Measurements from ENCODE around the gene ACOXL.

ACOXL gene

GRCh38 chr2:111055735-111056134, 323.4 kb downstream of the ACOXL start:
- no peak for TF ChIP-seq CTCF (IDR thresholded peaks at IDR 0.05; ENCODE audit: low read depth, low read length)
- no peak overlapping the region for H3K4me3 ChIP-seq (ENCODE audit: low read depth, low read length)

- TF ChIP-seq CTCF (IDR thresholded peaks at IDR 0.05; ENCODE audit: low read depth, low read length), result no peak
- H3K4me3 ChIP-seq (ENCODE audit: low read depth, low read length), result no peak overlapping the region
These were observed 324.7 kb downstream of the ACOXL start for GRCh38 chr2:111057045-111057444.

GRCh38 chr2:111057721-111058120, 325.3 kb downstream of the ACOXL start:
- TF ChIP-seq CTCF (IDR thresholded peaks at IDR 0.05; ENCODE audit: low read depth, low read length), result no peak
- no peak overlapping the region for H3K4me3 ChIP-seq (ENCODE audit: low read depth, low read length)

GRCh38 chr2:111058264-111058663, 325.9 kb downstream of the ACOXL start:
- TF ChIP-seq CTCF (IDR thresholded peaks at IDR 0.05; ENCODE audit: low read depth, low read length), result no peak

GRCh38 chr2:111061191-111061590, 328.8 kb downstream of the ACOXL start:
- TF ChIP-seq CTCF (IDR thresholded peaks at IDR 0.05; ENCODE audit: low read depth, low read length), result no peak
- no peak overlapping the region for H3K4me3 ChIP-seq (ENCODE audit: low read depth, low read length)

More at GRCh38 chr2:111058264-111058663, 325.9 kb downstream of the ACOXL start:
- H3K4me3 ChIP-seq (ENCODE audit: low read depth, low read length), result no peak overlapping the region

DNA sequence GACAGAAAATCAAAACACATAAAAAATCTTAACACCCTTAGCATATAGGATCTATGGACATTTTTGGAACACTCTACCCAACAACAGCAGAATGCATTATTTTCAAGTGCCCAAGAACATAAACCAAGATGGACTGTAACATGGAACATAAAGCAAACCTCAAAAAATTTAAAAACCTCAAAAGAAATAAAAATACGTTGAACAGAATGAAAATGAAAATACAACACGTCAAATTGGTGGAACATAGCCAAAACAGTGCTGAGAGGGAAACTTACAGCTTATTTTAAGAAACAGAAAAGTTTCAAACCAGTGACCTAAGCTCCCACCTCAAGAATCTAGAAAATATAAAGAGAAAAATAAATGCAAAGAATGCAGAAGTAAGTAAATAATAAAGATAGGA, 330.0 kb downstream of the ACOXL start:
- no peak for TF ChIP-seq CTCF (IDR thresholded peaks at IDR 0.05; ENCODE audit: low read depth, low read length)
- no peak overlapping the region for H3K4me3 ChIP-seq (ENCODE audit: low read depth, low read length)

DNA sequence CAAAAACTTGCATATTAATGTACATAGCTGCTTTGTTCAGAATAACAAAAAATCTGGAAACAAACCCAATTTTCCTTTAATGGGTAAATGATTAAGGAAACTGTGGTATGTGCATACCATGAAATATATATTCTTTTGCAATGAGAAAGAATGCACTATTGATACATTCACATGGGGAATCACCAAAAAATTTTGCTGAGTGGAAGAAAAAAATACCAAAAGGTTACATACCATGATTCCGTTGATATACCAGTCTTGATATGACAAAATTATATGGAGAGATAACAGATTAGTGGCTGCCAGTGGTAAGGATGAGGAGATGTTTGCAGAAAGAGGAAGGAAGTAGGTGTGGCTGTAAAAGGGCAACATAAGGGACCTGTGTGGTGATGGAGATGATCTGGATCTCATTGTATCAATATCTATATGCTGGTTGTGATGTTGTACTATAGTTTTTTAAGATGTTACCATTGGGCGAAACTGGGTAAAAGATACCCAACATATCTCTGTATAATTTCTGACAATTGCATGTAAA, 333.8 kb downstream of the ACOXL start:
- H3K4me3 ChIP-seq (ENCODE audit: low read depth, low read length), result no peak overlapping the region
- no peak for TF ChIP-seq CTCF (IDR thresholded peaks at IDR 0.05; ENCODE audit: low read depth, low read length)

Data from WI38 (cell line).